GM21528 (cell line): Measurements from ENCODE around the gene COL19A1.

ENCODE experiments used
- ATAC-seq: cut with Tn5 transposase; IDR thresholded peaks from one replicate; pipeline ENCODE4 v1.9.1; 2021; ENCODE audit warnings: mild to moderate bottlenecking, moderate library complexity; ENCODE audit not compliant: unreplicated experiment, low FRiP score

The COL19A1 gene

DNA sequence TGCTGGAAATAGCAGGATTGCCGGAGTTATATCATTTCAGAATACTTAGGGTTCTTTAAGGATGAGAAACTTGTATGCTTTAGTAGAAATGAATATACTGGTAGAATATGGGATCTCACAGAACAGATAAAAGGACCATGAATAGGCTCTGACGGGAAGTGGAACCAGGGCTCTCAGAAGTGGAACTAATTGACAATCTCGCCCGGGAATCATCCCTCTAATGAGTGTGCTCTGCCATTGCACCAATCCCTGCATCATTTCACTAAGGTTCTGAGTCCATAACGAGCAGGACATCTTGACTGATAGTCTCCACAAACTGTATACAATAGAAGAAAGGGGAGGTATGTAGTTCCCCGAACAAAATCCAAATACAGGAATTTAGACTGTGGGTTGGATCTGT lies 286.4 kb downstream of the COL19A1 start:
- ATAC-seq: no peak

DNA sequence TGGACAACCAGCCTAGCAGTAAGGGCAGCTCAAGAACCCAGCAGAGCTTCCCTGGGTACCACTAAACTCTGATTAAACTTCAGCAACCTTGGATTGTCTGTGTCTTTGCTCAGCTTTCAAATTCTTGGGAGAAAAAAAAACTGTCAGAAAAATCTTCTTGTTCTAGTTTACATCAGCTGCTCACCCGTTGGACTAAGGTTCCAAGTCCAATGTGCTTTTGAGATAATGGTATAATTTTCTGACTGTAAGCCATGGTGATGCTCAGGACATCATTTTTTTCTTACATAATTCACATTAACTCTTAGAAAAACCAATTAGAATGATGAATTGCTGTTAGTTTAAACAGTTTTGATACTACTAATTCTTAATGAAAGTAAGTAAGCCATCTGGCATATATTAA lies 290.7 kb downstream of the COL19A1 start:
- no peak for ATAC-seq

DNA sequence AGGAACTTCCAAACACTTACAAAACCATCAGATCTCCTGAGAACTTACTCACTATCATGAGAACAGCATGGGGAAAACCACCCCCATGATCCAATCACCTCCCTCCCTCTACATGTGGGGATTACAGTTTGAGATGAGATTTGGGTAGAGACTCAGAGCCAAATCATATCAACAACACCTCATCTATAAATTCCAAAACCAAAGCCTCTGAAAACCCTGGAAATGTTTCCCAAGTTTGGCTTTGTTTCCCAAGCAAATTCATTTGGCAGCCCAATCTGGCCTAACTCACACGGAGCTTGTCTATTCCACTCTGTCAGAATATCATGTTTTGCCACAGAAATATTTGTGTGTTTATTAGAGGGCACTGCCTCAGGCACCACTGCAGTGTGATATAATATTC lies 293.9 kb downstream of the COL19A1 start:
- ATAC-seq: no peak

DNA sequence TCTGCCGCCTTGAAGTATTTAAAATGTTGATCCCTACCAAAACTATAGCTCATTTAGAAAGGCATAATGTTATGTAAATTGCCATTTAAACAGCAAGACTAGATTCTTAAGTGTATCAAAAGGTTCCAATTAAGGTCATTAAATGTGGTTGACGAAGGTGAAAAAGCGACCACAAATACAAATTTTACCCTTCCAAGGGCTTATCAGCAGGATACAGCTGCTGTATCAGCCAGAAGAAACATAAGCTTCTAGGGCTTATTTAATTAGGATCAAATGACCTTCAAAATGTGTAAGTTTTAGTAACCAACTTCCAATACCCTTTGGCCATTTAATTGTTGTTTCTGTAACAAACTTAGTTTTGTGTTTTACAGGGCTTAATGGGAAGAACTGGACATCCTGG lies 296.6 kb downstream of the COL19A1 start:
- no peak for ATAC-seq

DNA sequence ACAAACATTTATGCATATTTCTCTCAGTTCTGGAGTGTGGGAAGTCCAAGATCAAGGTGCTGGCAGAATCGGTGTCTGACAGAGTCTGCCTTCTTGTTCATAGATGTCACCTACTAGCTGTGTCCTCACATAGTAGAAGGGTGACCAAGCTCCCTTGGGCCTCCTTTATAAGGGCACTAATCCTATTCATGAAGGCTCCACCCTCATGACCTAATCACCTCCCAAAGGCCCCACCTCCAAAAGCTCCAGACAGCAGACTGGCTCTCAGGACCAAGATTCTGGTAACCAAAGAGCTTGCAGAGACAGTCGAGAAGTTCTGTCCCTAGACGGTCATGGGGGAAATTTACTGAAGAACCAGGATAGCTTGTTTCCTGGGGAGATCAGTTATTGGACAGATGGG lies 297.4 kb downstream of the COL19A1 start:
- no peak for ATAC-seq

DNA sequence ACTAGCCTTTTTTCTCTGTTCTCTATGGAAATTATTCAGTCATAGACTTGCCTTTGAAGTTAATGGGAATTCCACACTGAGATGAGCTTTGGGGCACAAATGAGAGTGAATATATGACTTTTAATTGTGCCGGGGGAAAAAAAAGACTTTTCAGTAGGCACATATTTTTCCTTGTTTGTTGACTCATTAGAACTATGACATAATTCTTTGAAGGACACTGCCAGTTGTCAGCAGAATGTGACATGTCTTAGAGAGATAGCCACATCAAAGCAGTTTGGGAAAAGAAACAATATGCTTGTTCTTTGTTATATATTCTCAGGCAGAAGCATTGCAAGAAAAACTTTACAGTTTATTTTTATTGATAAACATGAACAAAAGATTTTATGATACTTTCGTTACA lies 298.2 kb downstream of the COL19A1 start:
- ATAC-seq: no peak

DNA sequence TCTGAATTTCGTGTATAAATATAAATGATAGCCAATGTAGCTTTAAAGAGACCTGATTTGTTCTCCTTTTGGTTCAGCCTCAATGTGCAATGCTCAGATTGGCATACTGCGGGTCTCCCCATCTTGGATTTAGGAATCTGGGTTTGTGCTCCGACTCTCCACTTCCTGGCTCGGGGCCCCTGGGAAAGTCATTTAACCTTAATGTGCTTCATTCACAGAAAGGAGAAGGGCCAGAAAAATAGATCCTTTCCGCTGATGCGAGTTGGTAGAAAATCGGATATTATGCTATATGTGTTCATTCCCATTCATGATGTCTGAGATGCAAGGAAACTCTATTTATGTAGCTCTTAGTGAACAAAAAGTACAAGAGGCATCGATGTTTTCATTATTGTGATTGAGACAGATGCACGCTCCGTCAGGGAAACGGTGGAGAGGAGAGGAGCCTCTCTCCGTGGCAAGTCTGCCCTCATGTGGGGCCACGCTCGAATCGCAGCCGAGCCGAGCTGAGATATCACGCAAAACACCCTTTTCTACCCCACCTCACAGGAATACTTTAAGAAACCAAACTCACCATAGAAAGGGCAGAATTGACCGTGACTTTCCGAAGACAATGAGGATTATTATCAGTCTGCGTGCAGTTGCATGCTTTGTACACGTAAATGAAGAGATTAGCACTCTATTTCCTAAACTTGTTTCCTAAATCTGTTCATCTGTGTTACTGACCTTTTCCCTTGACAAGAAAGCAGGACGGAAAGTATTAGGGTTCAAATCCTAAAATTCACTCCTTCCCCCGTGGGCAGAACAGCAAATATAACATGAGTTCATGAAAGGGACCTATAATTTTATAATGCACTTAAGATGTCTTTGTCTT lies 300.0 kb downstream of the COL19A1 start:
- peak; percentile 74 for ATAC-seq

DNA sequence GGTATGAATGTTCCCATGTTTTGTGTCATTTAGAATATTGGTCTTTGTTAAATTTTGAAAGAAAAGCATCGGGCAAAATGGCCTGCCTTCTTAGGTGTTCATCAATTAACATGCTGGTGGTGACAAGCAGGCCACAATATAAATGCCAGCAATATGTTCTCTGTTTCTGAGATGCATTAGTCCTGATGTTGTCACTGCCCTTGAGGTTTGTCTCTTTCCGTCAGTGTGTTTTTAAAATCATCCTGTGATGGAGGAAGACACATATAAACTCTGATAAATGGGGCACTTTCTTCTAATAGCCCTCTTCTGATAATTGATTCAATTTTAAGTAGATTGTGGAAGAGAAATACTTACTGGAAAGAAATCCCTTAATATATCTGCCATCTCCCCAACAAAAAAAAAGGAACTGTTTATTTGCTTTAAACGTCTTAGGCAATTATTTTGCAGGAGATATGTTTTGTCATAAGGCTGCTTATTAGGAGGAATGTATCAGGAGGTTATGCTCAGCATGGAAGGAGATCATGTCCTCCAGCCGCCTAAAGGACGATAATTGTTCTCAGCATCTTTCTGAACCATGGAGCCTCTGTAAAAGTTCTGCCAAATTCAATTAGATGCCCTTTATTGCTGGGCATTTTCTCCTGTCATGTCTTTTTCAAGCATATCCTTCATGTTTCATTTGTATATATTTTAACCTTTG lies 302.5 kb downstream of the COL19A1 start:
- no peak for ATAC-seq

DNA sequence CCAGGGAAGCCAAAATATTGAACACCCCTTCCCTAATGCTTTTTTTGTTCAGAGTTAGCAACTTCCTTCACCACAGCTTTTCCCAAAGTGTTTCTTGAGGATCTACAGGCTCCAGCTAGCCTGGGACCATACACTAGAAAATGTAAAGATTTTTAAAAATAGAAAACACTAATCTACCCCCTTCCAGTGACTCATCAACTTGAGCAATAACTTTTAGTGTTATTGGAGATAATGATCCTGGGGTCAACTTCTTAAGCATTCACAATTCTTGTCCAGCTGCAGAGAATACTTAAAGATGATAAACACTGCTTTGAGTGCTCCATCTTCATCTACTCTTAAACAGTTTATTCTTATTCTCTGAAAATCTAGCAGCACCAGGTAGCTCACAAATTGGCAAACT lies 304.9 kb downstream of the COL19A1 start:
- no peak for ATAC-seq

DNA sequence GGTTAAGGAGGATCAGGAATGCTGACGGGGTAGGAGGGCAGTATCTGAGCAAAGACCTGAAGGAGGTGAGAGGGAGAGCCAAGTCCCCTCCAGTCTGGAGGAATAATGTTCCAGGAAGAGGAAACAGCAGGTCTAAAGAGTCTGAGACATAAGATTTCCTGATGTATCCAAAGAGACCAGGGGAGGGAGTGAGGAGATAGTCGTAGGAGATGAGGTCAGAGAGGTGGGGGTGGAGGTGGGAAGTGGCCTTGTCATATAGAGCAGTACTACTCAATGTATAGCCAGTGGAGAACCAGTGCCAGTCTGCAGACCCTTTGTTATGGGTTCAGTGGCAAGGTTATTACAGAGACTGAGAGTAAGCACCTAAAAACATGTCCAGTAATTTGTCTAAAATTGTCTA lies 305.9 kb downstream of the COL19A1 start:
- ATAC-seq: no peak

DNA sequence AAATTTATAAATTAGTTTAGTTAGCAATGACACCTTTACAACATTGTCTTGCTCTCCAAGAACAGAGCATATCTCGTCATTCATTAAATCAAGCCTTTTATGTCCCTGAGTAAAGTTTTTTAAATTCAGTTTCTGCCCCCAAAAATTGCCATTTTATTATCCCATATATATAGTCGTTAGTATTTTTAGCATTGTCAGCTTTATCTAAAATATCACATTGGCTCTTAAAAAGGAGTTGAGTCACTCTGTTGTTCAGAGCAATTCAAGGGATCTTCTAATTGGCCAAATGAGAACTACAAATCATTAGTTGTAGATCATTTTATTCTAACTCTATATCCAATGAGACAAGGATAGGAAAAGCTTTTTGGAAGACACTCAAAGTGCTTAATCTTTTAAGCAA lies 309.4 kb downstream of the COL19A1 start:
- ATAC-seq: no peak

DNA sequence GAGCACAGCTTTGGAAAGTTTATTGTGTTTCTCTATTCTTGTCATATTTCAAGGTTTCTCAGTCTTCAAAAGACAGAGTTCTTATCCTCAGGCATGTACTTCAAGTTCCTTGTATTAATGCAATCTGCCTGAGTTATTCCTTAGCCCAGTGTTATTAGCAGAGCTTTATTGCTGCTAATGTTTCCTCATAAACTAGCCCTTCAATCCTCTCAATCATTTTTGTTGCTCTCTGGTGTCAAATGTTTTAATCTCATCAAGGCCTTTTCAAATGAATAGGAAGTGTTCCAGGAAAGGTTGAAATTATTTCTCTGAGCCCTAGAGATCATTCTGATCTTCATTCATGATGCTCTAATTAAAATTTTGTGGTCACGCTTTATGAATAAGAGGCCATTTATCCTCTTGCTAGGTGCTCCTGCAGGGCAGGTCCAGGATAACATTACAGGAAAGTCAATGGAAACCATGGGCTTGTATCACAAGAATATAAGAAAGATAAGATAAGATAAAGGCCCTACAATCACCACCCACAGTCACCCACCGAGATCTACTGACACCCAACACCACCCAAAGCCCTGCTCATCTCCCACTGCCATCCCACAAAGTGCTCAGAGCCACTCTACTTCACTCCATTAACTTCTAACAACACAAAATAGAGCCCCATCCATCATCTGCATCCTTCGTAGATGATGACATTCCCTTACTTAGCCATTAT lies 310.6 kb downstream of the COL19A1 start:
- no peak for ATAC-seq

DNA sequence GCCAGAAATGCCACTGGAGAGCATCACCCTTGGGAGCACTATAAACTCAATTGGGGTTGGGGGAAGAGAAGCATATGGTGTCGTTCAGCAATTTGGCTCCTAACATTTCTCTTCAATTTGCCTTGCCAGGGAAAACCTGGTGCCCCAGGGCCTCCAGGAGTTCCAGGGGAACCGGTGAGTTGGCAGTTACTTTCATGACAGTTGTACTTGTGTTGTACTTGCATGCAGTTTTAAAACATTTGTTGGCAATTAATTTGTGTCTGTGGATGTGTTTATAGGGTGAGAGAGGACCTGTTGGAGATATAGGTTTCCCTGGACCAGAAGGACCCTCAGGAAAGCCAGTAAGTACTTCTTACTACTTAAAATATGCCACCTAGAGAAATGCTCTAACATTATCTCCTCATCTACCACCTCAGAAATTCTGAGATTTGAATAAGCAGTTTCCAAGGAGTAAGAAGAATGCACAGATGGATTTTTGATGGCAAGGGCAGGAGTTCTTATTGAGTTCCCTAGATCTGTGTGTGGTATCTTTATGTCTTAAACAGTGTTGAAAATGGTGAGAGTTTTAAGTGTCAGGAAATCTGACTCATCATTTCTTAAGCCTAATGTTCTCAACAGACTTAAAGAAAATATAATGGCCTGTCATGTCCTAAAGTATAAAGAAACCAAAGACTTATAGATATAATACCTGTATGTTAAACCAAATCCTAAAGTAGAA lies 314.0 kb downstream of the COL19A1 start:
- ATAC-seq: no peak

DNA sequence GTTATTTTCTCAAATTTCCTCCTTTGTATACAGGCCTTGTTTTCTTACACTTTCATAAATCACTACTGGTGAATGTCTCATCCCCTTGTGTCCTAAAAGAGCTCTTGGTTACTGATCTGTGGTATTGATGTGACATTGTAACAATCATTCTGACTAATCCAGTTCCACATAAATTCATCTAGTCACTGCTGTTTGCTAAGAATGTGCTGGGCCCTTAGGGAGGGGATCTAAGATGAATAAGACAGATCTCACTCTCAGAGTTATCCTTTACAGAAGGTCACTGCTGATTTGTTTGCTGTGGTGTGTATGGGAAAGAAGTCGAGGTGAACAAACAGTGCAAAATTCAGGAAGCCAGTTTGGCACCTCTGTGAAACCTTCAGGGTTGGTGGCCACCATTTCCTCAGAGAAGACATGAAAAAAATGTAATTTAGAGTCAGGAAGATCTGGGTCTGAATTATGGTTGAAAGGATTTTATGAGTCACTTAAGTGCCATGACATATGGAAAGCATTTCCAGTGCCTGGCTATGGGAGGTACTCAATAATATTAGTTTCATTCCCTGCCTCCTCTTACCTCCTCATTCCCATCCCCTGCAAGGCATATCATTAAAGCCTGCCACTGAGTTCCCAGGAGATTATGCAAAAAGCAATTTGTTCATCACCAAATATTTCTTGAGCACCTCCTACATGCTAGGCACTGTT lies 314.7 kb downstream of the COL19A1 start:
- no peak for ATAC-seq

DNA sequence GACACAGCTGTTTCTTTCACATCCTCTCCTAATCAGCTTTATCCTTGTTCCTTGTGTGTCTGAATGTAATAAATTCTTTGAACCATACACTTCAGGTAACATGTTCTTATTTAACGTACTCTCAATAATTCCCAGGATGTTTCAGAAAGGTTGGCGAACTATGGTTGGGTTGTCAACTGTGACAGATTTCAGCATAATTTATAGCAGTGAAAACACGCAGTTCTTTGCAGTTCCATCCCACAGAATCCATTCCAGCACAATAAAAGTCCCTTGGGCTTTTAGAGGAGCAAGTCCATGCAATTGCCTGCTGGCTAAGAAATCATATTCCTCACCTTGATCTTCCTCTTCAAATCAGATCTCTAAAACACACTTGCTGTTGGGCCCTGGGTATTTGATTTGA lies 317.2 kb downstream of the COL19A1 start:
- ATAC-seq: no peak

DNA sequence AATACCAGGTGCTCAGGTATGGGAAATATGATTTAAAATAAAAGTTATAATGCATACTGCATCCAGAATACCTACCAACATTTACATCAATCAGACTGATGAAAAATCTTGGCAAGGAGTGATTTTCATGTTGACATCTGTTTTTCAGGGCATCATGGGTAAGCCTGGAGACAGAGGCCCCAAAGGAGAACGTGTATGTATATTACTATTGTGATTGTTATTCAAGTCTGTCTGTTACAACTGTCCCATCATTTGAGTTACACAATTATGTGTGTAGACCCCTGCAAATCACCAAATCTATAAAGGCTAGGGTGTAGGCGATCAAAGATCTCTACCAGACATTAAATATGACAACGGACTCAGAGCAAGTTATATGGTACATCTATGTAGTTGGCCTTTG lies 318.4 kb downstream of the COL19A1 start:
- no peak for ATAC-seq

DNA sequence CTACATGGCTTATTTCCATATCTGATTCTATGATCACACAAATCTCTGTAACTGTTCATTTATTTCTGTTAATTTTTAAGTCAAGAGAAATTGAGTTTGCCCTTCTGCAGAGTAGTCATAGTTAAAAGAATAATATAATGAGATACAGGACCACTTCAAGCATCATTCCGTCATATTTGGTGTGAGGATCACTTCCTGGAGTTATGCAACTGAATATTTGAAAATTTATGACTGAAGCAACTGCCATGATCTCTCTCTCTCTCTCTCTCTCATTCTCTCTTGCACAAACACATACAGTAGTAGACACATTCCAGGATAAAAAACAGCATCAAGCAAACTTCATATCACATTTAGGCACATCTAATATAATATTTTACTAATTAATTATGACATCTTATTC lies 320.1 kb downstream of the COL19A1 start:
- ATAC-seq: no peak

DNA sequence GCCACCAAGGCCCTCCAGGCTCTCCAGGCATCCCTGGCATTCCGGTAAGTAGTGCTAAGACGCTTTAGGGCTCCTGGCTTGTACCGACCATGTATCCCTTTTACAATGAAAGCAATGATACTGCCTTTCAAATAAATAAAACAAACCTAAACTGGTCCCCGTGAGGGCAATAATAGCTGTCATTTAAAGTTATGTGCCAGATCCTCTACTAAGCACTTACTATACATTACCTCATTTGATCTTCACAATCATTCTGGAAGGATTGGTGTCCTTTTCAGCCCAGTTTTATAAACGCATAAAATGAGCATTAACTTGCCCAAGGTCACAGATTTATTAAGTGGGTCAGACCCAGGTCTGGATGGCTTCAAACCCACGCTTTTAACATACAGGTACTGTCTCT lies 321.8 kb downstream of the COL19A1 start:
- no peak for ATAC-seq

DNA sequence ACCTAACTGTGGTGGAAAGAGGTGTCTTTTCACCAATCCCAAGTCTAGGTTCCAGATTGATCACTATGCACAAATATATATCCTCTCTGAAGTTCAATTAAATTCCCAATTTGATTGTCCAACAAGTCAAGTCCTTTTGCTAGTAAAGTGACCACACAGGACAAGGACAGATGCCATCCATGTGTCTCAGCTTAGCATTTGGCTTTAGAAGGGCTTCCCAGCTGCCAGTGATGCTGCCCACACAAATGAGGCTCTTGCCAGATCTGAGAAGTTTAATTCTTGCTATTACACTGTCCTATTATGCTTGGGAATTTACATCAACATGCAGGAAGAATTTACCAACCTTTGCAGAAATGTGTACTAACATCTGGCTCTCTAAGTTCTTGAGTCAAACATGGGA lies 328.1 kb downstream of the COL19A1 start:
- no peak for ATAC-seq

DNA sequence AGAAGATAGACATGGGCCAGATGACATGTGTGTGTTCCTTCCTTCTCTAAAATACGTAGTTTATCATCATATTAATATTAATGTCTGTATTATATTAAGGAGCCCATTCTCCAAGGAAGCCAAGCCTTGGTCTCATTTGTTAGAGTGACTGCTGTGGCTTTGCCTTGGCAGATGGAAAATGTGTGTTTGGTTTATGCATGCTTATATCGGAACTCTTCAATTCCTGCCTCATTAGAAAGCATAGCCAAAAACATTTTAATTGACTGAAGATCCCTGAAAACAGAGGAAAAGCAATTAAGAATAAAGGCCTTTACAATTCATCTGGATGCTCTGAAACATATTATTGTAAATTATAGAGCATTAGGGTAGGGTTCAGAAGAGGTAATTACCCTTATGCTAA lies 330.2 kb downstream of the COL19A1 start:
- ATAC-seq: no peak
